ENCODE data around the gene MDGA2. TPM values are rescaled to one million over a fixed set of nuclear protein-coding genes. Genes with fewer than 3 reads are reported as not detected.

MDGA2 gene
- total RNA-seq, 1 donor from 2014 or later, result not detected

GRCh38 chr14:46840944-46841720 is 834.3 kb downstream of the MDGA2 start:
- Mint-ChIP-seq H3K4me3 (no peak overlapping the region), H3K4me1 (no peaks in the 10 kb centered on the region), H3K36me3 (ENCODE audit: low read depth) (no peaks in the 10 kb centered on the region), H3K27me3 (no peaks in the 10 kb centered on the region), H3K27ac (no peak overlapping the region), H3K9me3 (no peaks in the 10 kb centered on the region)
- no peak for DNase-seq
- intact Hi-C loops (cut with micrococcal nuclease), result no loop called here

- Mint-ChIP-seq H3K36me3 (ENCODE audit: low read depth) (no peaks in the 10 kb centered on the region), H3K9me3 (no peaks in the 10 kb centered on the region), H3K27ac (no peak overlapping the region), H3K4me1 (no peaks in the 10 kb centered on the region), H3K4me3 (no peak overlapping the region), H3K27me3 (no peaks in the 10 kb centered on the region)
- no peak for DNase-seq
- intact Hi-C loops (cut with micrococcal nuclease), result no loop called here
Measured at GRCh38 chr14:46820291-46820690, 855.1 kb downstream of the MDGA2 start.

- Mint-ChIP-seq H3K36me3 (ENCODE audit: low read depth) (no peaks in the 10 kb centered on the region), H3K27me3 (no peaks in the 10 kb centered on the region), H3K9me3 (no peaks in the 10 kb centered on the region), H3K27ac (no peak overlapping the region), H3K4me3 (no peak overlapping the region), H3K4me1 (no peaks in the 10 kb centered on the region)
- intact Hi-C loops (cut with micrococcal nuclease), result no loop called here
- no peak for DNase-seq
Measured at GRCh38 chr14:46819117-46819516, 856.3 kb downstream of the MDGA2 start.

GRCh38 chr14:46818147-46818546 is 857.3 kb downstream of the MDGA2 start:
- Mint-ChIP-seq H3K27ac (no peak overlapping the region), H3K9me3 (no peaks in the 10 kb centered on the region), H3K4me1 (no peaks in the 10 kb centered on the region), H3K36me3 (ENCODE audit: low read depth) (no peaks in the 10 kb centered on the region), H3K27me3 (no peaks in the 10 kb centered on the region), H3K4me3 (no peak overlapping the region)
- DNase-seq, result no peak
- intact Hi-C loops (cut with micrococcal nuclease), result no loop called here

GRCh38 chr14:46793144-46793543 is 882.3 kb downstream of the MDGA2 start:
- Mint-ChIP-seq H3K36me3 (ENCODE audit: low read depth) (no peaks in the 10 kb centered on the region), H3K4me3 (no peak overlapping the region), H3K9me3 (peaks cover 9% of the 10 kb centered on the region), H3K27ac (no peak overlapping the region), H3K4me1 (no peaks in the 10 kb centered on the region), H3K27me3 (no peaks in the 10 kb centered on the region)
- intact Hi-C loops (cut with micrococcal nuclease), result no loop called here
- no peak for DNase-seq
